OCI-LY3 (cell line): ENCODE results near the gene LRRC4C.
A peak's percentile ranks its signal among the peaks of the same experiment; 100 is the strongest.

ENCODE experiments used
- EZH2phosphoT487 ChIP-seq: fragments of 200-600 bp; shearing (Covaris generic); IDR thresholded peaks from 2 replicates; pipeline ENCODE4 v1.6.1; 2018; ENCODE audit warnings: antibody characterized with exemption, mixed run types, low read depth
- TF ChIP-seq, protein P1 (sequence below): fragments of 200-600, 300-600 bp; sonication (generic); IDR thresholded peaks from 2 replicates; pipeline ENCODE4 v1.5.1; 2014; ENCODE audit warnings: antibody characterized with exemption, low read length, low read depth

DNA sequence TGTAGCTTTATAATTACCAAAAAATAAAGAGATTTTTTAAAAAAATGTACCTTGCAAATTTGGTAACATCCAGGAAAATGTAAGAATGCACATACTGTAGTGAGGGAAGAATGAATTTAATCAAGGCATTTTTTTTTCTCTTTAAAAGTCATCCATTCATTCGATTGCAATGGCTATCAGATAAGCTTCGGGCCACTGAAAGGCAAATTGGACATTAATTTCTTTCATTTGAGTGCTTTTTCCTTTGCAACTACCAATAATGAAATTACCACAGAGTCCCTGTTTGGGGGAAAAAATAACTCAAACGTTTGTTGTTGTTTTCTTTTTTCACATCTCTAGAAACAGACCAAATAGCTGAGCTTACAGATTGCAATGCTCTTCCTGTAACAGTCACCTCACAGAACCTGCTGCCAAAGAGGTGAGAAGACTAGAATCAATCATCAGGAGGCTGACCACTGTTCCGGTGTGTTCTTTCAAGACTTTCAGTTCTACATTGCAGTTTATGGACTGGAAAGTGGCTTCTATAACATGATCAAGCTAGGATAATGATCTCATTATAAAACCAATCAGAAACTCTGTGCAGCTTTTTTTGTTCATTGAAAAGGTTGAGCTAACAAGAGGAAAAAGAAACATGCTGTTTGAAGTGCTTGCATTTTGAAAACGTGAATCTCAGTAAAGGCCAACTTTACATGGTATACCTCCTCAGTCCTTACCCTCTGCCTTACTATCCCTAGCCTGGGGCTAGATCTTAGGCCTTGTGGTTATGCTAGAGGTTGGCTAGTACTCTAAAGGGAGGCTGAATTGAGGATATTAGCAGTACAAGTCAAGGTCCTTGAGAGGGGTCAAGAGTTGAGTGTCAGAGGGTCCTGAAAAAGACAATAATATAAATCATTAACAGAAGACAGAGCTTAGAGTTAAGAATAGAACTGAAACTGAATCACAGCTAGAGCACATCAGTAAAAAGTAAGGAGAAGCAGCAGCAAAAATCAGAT, 1276.1 kb downstream of the LRRC4C start:
- TF ChIP-seq, protein P1, sequence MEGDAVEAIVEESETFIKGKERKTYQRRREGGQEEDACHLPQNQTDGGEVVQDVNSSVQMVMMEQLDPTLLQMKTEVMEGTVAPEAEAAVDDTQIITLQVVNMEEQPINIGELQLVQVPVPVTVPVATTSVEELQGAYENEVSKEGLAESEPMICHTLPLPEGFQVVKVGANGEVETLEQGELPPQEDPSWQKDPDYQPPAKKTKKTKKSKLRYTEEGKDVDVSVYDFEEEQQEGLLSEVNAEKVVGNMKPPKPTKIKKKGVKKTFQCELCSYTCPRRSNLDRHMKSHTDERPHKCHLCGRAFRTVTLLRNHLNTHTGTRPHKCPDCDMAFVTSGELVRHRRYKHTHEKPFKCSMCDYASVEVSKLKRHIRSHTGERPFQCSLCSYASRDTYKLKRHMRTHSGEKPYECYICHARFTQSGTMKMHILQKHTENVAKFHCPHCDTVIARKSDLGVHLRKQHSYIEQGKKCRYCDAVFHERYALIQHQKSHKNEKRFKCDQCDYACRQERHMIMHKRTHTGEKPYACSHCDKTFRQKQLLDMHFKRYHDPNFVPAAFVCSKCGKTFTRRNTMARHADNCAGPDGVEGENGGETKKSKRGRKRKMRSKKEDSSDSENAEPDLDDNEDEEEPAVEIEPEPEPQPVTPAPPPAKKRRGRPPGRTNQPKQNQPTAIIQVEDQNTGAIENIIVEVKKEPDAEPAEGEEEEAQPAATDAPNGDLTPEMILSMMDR = no peak
- TF ChIP-seq EZH2phosphoT487 = 0 out of 2 replicates have a peak, but pooled peaks have one; percentile 22
